ENCODE results near the gene ATP2B1.

GRCh38 chr12:89679631-89680030, 29.0 kb downstream of the ATP2B1 start:
- TF ChIP-seq POLR2A (IDR thresholded peaks at IDR 0.05; ENCODE audit: low read depth, low read length) (no peak), MAX (IDR thresholded peaks at IDR 0.05; ENCODE audit: insufficient read depth, insufficient read length) (no peak), CTCF (IDR thresholded peaks at IDR 0.05; ENCODE audit: extremely low read depth in 1 of 2, insufficient read depth in 1 of 2, low read depth in 1 of 2, low read length in 2 of 2) (no peak), POLR2AphosphoS5 (IDR thresholded peaks at IDR 0.05; ENCODE audit: insufficient read depth, low read depth, low read length) (no peak)

Measured in endothelial cell of umbilical vein (primary cell).